Measurements from ENCODE around the gene NAA11. TPM values are rescaled to one million over a fixed set of nuclear protein-coding genes. Genes with fewer than 3 reads are reported as not detected.

Gene NAA11
- total RNA-seq = not detected

DNA sequence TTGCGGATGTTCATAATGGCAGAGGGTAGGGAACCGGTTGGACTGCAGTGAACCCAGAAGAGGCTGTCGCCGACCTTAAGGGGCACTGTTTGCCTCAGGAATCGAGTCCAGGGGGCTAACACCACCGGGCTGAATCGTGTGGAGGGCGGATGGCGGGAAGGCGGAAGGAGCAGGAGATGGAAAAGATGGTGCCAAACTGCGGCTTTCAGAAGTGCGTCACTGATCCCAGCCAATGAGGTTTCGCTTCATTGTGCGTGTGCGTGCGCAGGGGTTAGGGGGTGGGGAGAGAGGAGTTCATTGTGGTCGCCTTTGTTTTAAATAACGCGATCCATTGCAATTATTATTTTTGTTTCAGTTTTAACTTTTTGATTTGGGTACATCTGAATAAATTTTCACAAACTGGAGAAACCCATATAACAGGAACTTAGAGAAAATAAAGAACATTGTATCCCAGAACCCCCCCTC lies at the start of gene NAA11:
NAA11 (minus strand) TSS at position 198 of the 465 bp plus-strand sequence; CDS start at position 14, 184 bp downstream.
- H3K4me3 Mint-ChIP-seq = no peak within 1 kb of the TSS

DNA sequence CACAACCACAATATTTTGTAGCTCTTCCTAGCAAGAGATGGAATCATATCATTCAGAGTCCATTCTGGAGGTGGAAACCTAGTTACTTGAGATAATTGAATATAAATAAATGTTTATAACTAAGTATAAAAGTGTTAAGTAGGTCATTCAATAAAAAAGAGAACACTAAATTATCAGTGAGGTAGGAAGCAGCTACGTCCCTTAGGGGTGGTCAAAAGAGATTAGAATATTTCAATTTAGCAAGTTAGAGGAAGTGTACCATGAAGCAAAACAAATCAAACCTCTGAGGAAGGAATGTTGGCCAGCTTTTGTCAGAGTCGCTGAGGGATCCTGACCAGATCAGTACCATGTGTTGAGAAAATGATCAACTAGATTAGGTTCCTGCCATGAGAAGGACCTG lies 44.2 kb upstream of the NAA11 start:
- DNase-seq (no peak), ATAC-seq (replicated peaks in 1 of 2) (no peak)
- H3K27ac Mint-ChIP-seq = no peak overlapping the region
- H3K36me3 Mint-ChIP-seq (ENCODE audit: insufficient read depth in 2 of 2) = no peaks in the 10 kb centered on the region
- H3K4me3 Mint-ChIP-seq = no peak overlapping the region
- H3K9me3 Mint-ChIP-seq = no peaks in the 10 kb centered on the region
- H3K4me1 Mint-ChIP-seq (ENCODE audit: low read depth) = no peaks in the 10 kb centered on the region
- no peaks in the 10 kb centered on the region for H3K27me3 Mint-ChIP-seq (ENCODE audit: low read depth)

More for the DNA sequence above, at the start of gene NAA11:
- no peaks in the 10 kb centered on the region for H3K36me3 Mint-ChIP-seq (ENCODE audit: insufficient read depth in 2 of 2)
- no peaks in the 10 kb centered on the region for H3K27me3 Mint-ChIP-seq (ENCODE audit: low read depth)
- H3K4me1 Mint-ChIP-seq (ENCODE audit: low read depth) = no peaks in the 10 kb centered on the region
- DNase-seq (no peak), ATAC-seq (replicated peaks in 1 of 2) (no peak)
- peaks cover 0 to 2% of the 10 kb centered on the region in 2 donors for H3K9me3 Mint-ChIP-seq
- no peak within 1 kb of the TSS for H3K27ac Mint-ChIP-seq

DNA sequence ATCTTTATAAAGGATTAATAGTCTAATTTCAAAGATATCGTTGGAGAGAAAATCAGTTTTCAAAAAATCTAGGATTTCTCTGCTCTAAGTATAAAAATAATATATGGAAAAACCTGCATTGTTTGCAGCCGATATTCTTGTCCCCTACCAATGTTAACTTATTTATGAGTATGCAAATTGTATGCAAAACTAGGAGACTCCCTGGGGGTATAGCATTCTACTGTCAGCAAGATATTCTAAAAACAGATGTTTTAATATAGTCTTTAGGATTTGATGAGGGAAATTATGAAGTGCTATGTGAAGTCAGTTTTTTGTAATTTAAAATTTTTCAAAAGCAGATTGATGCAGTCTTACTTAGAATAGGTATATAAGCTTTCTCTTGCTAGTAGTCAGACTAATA lies 41.2 kb upstream of the NAA11 start:
- ATAC-seq (replicated peaks in 1 of 2) (no peak), DNase-seq (no peak)
- no peaks in the 10 kb centered on the region for H3K36me3 Mint-ChIP-seq (ENCODE audit: insufficient read depth in 2 of 2)
- no peak overlapping the region for H3K4me3 Mint-ChIP-seq
- H3K4me1 Mint-ChIP-seq (ENCODE audit: low read depth) = no peaks in the 10 kb centered on the region
- no peaks in the 10 kb centered on the region for H3K9me3 Mint-ChIP-seq
- no peak overlapping the region for H3K27ac Mint-ChIP-seq
- no peaks in the 10 kb centered on the region for H3K27me3 Mint-ChIP-seq (ENCODE audit: low read depth)

DNA sequence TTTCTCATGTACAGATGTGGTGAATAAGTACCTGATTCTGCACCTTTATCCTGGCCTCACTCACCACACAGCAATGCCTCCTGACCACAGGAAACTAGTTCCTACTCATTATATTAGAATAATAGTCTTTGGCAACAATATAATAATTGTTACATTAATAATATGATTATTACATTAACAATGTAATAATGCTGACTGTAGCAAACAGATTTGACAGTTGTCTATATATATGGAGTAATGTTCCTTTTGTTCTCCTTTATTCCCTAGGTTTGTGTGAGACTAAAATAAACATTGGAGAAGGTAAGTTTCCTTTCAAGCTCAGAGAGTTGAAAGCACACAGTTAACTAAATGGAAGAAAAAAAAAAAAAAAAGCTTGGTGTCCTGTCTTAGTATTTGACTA lies 40.6 kb upstream of the NAA11 start:
- Mint-ChIP-seq H3K36me3 (ENCODE audit: insufficient read depth in 2 of 2) (no peaks in the 10 kb centered on the region), H3K9me3 (no peaks in the 10 kb centered on the region), H3K4me1 (ENCODE audit: low read depth) (no peaks in the 10 kb centered on the region), H3K27ac (no peak overlapping the region), H3K4me3 (no peak overlapping the region), H3K27me3 (ENCODE audit: low read depth) (no peaks in the 10 kb centered on the region)
- no peak for DNase-seq
- no peak for ATAC-seq (replicated peaks in 1 of 2)

DNA sequence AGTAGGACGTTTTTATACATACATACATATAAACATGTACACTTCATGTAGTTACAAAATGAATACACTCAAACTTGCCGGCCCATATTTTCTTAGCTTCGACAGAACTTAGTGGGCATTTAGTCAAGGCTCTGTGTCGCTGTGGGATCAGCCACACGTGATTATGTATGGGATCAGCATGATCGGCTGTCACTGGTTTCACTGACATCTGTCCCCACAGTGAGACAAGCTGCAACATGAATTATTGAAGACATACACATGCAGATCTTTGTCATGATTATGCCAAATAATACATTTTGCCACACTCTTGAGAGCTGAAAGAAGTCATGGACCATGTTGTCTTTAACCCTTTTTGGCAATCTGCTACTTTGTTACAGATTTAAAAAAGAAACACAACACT lies 38.2 kb upstream of the NAA11 start:
- Mint-ChIP-seq H3K27ac (no peak overlapping the region), H3K4me1 (ENCODE audit: low read depth) (no peaks in the 10 kb centered on the region), H3K4me3 (no peak overlapping the region), H3K9me3 (no peaks in the 10 kb centered on the region), H3K36me3 (ENCODE audit: insufficient read depth in 2 of 2) (no peaks in the 10 kb centered on the region), H3K27me3 (ENCODE audit: low read depth) (no peaks in the 10 kb centered on the region)
- DNase-seq = no peak
- ATAC-seq (replicated peaks in 1 of 2) = no peak

DNA sequence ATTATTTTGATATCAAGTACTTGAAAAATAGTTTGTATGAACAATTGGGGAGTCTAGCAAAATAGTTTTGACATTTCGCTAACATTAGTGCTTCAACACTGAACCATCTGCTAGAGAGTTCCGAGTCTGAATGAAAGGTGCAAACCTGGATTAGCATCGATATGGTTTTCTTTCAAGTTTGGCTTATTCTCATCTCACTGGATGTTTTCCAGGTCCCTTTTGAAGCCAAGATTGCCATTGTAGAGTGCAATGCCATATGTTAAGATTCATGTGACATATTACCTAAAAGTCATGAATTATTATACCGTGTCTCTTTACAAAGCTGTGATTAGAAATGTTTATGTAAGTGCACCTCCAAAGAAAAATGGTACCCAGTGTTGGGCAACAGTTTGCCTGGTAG lies 36.8 kb upstream of the NAA11 start:
- Mint-ChIP-seq H3K4me3 (no peak overlapping the region), H3K9me3 (no peaks in the 10 kb centered on the region), H3K4me1 (ENCODE audit: low read depth) (no peaks in the 10 kb centered on the region), H3K27ac (no peak overlapping the region), H3K36me3 (ENCODE audit: insufficient read depth in 2 of 2) (no peaks in the 10 kb centered on the region), H3K27me3 (ENCODE audit: low read depth) (no peaks in the 10 kb centered on the region)
- DNase-seq = no peak
- no peak for ATAC-seq (replicated peaks in 1 of 2)

DNA sequence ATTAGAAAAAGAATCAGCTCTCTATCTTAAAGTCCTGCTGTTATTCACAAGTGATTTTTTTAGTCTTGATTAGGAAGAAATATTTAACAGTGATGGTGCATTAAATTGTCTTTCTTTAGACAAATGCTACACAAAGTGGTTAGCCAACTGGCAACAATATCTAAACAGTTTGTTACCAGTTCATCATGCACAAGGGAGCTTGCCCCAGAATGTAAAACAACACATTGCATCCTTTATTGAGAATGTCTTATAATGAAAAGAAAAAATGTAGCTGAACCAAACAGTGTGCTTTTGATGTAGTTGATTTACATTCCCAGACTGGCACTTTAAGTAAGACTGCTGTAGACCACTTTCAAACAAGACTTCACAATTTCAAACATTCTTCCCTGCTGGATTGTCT lies 34.1 kb upstream of the NAA11 start:
- H3K27ac Mint-ChIP-seq = no peak overlapping the region
- no peaks in the 10 kb centered on the region for H3K4me1 Mint-ChIP-seq (ENCODE audit: low read depth)
- H3K27me3 Mint-ChIP-seq (ENCODE audit: low read depth) = no peaks in the 10 kb centered on the region
- DNase-seq = no peak
- H3K36me3 Mint-ChIP-seq (ENCODE audit: insufficient read depth in 2 of 2) = no peaks in the 10 kb centered on the region
- no peak overlapping the region for H3K4me3 Mint-ChIP-seq
- no peaks in the 10 kb centered on the region for H3K9me3 Mint-ChIP-seq
- no peak for ATAC-seq (replicated peaks in 1 of 2)

DNA sequence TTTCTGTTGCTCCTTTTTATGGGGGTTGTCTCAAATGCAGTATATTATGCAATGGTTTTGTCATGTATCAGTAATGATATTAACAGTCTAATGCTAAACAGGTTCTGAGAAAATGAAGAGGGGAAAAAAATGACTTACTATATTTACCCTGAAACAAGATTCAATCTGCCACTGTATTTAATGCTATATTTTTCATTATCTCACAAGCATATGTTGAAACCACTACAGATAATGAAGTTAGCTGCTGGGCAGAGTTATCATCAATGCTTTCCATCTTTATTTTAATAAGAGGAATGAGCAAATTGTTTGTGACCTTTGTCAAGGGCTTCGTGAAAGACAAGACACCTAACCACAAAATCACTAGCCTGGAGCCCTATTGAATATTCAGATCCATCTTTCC lies 32.6 kb upstream of the NAA11 start:
- DNase-seq (no peak), ATAC-seq (replicated peaks in 1 of 2) (no peak)
- Mint-ChIP-seq H3K36me3 (ENCODE audit: insufficient read depth in 2 of 2) (no peaks in the 10 kb centered on the region), H3K27ac (no peak overlapping the region), H3K4me3 (no peak overlapping the region), H3K4me1 (ENCODE audit: low read depth) (no peaks in the 10 kb centered on the region), H3K9me3 (no peaks in the 10 kb centered on the region), H3K27me3 (ENCODE audit: low read depth) (no peaks in the 10 kb centered on the region)

DNA sequence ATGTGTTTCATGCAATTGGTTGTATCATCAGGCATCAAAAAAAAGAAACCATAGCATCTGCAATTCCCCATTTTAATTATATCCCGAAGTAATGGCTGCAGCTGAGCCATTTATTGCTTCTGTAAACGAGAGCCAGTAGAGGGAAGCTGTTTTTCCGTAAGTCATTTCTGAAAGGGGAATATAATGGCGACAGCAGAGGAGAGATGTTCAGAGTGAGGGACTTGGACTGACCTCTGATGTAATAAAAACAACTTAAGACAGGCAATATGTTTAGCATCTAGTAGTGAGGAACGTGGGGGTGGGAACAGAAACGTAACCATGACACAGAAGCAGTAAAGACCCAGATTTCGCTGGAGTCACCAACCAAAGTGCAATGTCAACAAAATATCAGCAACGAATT lies 31.5 kb upstream of the NAA11 start:
- no peak overlapping the region for H3K4me3 Mint-ChIP-seq
- H3K9me3 Mint-ChIP-seq = no peaks in the 10 kb centered on the region
- no peaks in the 10 kb centered on the region for H3K4me1 Mint-ChIP-seq (ENCODE audit: low read depth)

DNA sequence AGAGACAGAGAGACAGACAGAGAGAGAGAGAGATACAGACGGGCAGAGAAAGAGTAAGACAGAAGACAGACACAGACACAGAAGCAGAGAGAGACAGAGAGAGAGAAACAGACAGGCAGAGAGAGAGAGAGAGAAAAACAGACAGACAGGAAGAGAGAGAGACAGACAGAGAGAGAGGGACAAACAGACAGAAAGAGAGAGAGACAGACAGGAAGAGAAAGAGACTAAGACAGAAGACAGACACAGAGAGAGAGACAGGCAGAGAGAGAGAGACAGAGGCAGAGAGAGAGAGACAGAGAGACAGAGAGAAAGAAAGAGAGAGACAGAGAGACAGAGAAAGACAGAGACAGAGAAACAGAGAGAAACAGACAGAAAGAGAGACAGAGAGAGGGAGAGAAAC lies 27.2 kb upstream of the NAA11 start:
- Mint-ChIP-seq H3K27ac (no peak overlapping the region), H3K4me3 (no peak overlapping the region), H3K9me3 (peaks cover 0 to 1% of the 10 kb centered on the region in 2 donors), H3K27me3 (ENCODE audit: low read depth) (no peaks in the 10 kb centered on the region), H3K36me3 (ENCODE audit: insufficient read depth in 2 of 2) (peaks cover 0 to 2% of the 10 kb centered on the region in 2 donors), H3K4me1 (ENCODE audit: low read depth) (no peaks in the 10 kb centered on the region)
- DNase-seq (no peak), ATAC-seq (replicated peaks in 1 of 2) (no peak)

More for the DNA sequence above, 31.5 kb upstream of the NAA11 start:
- Mint-ChIP-seq H3K27ac (no peak overlapping the region), H3K36me3 (ENCODE audit: insufficient read depth in 2 of 2) (no peaks in the 10 kb centered on the region), H3K27me3 (ENCODE audit: low read depth) (no peaks in the 10 kb centered on the region)
- DNase-seq (no peak), ATAC-seq (replicated peaks in 1 of 2) (no peak)

DNA sequence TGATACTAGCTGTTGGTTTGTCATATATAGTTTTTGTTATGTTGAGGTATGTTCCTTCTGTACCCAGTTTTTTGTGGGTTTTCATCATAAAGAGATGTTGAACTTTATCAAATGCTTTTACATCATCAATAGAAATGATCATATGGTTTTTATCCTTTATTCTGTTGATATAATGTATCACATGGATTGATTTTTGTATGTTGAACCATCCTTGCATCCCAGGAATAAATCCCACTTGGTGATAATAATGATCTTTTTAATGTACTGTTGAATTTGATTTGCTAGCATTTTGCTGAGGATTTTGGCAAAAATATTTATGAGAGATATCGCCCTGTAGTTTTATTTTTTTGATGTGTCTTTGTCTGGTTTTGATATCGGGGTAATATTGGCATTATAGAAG lies 22.5 kb upstream of the NAA11 start:
- no peak for DNase-seq
- ATAC-seq (replicated peaks in 1 of 2) = no peak
- no peaks in the 10 kb centered on the region for H3K27me3 Mint-ChIP-seq (ENCODE audit: low read depth)
- H3K4me3 Mint-ChIP-seq = no peak overlapping the region
- H3K27ac Mint-ChIP-seq = no peak overlapping the region
- peaks cover 0 to 2% of the 10 kb centered on the region in 2 donors for H3K36me3 Mint-ChIP-seq (ENCODE audit: insufficient read depth in 2 of 2)
- peaks cover 5 to 8% of the 10 kb centered on the region in 2 donors for H3K9me3 Mint-ChIP-seq
- no peaks in the 10 kb centered on the region for H3K4me1 Mint-ChIP-seq (ENCODE audit: low read depth)

DNA sequence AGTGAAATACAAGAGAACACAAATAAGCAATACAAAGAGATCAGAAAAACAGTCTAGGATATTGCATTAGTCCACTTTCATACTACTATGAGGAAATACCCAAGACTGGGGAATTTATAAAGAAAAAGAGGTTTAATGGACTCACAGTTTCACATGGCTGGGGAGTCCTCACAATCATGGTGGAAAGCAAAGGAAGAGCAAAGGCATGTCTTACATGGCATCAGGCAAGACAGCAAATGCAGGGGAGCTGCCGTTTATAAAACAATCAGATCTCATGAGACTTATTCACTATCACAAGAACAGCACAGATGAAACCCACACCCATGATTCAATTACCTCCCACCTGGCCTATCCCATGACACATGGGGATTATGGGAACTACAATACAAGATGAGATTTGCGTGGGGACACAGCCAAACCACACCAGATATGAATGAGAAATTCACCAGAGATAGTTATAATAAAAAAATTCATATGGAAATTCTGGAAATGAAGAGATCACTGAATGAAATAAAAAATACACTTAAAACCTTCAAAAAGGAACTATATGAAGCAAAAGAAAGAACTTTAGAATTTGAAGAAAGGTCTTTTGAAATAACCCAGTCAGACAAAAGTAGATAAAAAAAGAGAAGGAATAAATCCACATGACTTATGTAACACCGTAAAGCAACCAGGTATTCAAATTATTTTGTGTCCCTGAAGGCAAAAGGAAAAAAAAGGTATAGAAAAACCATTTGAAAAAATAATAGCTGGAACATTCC lies 16.2 kb upstream of the NAA11 start:
- Mint-ChIP-seq H3K4me1 (ENCODE audit: low read depth) (no peaks in the 10 kb centered on the region), H3K27me3 (ENCODE audit: low read depth) (no peaks in the 10 kb centered on the region), H3K36me3 (ENCODE audit: insufficient read depth in 2 of 2) (peaks cover 0 to 3% of the 10 kb centered on the region in 2 donors), H3K27ac (no peak overlapping the region), H3K9me3 (peaks cover 14 to 16% of the 10 kb centered on the region in 2 donors), H3K4me3 (no peak overlapping the region)
- DNase-seq = no peak
- ATAC-seq (replicated peaks in 1 of 2) = no peak

DNA sequence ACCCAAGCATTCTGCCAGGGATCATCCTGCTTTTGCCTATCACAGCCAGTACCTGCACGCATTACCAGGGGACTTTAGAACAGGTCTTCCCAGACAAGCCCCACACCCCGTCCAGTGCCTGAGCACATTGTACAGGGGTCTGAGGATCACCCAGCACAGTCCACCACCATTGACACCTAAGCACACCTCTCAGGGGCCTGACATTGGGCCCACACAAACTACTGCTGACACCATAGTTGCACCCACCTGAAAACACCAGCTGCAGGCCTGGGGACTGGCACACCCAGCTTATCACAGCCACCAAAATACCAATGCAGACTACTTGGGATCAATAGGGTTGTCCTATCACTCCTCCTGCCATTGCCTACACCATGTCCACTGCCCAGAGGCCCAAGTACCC lies 14.7 kb upstream of the NAA11 start:
- peaks cover 0 to 3% of the 10 kb centered on the region in 2 donors for H3K36me3 Mint-ChIP-seq (ENCODE audit: insufficient read depth in 2 of 2)
- DNase-seq (no peak), ATAC-seq (replicated peaks in 1 of 2) (no peak)
- no peak overlapping the region for H3K27ac Mint-ChIP-seq
- H3K27me3 Mint-ChIP-seq (ENCODE audit: low read depth) = no peaks in the 10 kb centered on the region
- peaks cover 14 to 15% of the 10 kb centered on the region in 2 donors for H3K9me3 Mint-ChIP-seq
- H3K4me1 Mint-ChIP-seq (ENCODE audit: low read depth) = no peaks in the 10 kb centered on the region
- H3K4me3 Mint-ChIP-seq = no peak overlapping the region

DNA sequence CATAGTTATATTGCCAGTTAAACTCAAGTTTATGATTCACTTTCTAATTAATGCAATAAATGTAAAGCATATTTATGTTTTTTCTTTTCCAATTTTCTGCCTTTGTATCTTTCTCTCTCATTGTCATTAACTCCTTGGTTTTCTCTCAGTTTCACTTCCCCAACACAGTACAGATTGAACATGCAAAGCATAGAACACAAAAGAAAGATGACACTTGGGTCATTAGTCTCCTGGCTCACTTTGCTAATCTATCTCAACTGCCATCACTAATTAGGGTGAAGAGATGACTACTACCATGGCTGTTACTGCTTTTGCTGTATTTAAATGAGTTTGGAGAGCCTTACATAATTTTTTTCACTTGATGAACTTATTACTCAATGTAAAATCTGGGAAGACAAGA lies 12.3 kb upstream of the NAA11 start:
- H3K27me3 Mint-ChIP-seq (ENCODE audit: low read depth) = no peaks in the 10 kb centered on the region
- H3K27ac Mint-ChIP-seq = no peak overlapping the region
- no peak for DNase-seq
- H3K9me3 Mint-ChIP-seq = peaks cover 11 to 12% of the 10 kb centered on the region in 2 donors
- no peak for ATAC-seq (replicated peaks in 1 of 2)
- H3K36me3 Mint-ChIP-seq (ENCODE audit: insufficient read depth in 2 of 2) = peaks cover 0 to 3% of the 10 kb centered on the region in 2 donors
- no peak overlapping the region for H3K4me3 Mint-ChIP-seq
- H3K4me1 Mint-ChIP-seq (ENCODE audit: low read depth) = no peaks in the 10 kb centered on the region

All from activated T-cell treated with anti-CD3 and anti-CD28 coated beads, Interleukin-2, amount 50 U/mL, for 72 hours (primary cell).